GM10266 (cell line): ENCODE measurements around the gene INSRR.

Experiments
- DNase-seq: peaks from one replicate; pipeline ENCODE4 v3.0.0; 2012; ENCODE audit errors: extremely low spot score
- CTCF ChIP-seq: IDR thresholded peaks from 2 replicates; pipeline ENCODE4 v1.5.1; 2012; ENCODE audit warnings: mild to moderate bottlenecking, low read depth; ENCODE audit not compliant: control insufficient read depth, insufficient read depth; ENCODE audit errors: missing control alignments

Gene INSRR

GRCh38 chr1:156828400-156829124 lies 30.4 kb downstream of the INSRR start:
- no peak for DNase-seq
- TF ChIP-seq CTCF, result no peak

GRCh38 chr1:156826630-156827029 lies 32.3 kb downstream of the INSRR start:
- TF ChIP-seq CTCF, result no peak
- DNase-seq, result no peak

- no peak for TF ChIP-seq CTCF
- no peak for DNase-seq
Measured at GRCh38 chr1:156823210-156823790, 35.6 kb downstream of the INSRR start.

- no peak for DNase-seq
- no peak for TF ChIP-seq CTCF
Measured at GRCh38 chr1:156822680-156823079, 36.2 kb downstream of the INSRR start.

- no peak for DNase-seq
- no peak for TF ChIP-seq CTCF
Measured at GRCh38 chr1:156821801-156822200, 37.1 kb downstream of the INSRR start.

- DNase-seq, result peak; percentile 92
- TF ChIP-seq CTCF, result no peak
Measured at GRCh38 chr1:156816561-156817328, 42.2 kb downstream of the INSRR start, which contains the start of gene SH2D2A. TSS of gene SH2D2A (minus strand) at chr1:156816848. CDS start at chr1:156816708, 140 bp downstream.

- no peak for TF ChIP-seq CTCF
- peak; percentile 21 for DNase-seq
Measured at GRCh38 chr1:156815961-156816422, 42.9 kb downstream of the INSRR start.
